Trophoblast cell (in vitro differentiated cells and primary cell): Measurements from ENCODE around the gene PMM1.
"Not testable (repeated sequence)": the region's sequence is repeated elsewhere in the genome, so short reads cannot be mapped to it uniquely, and the experiment has no call there.

Experiments
- DNase-seq, 2 donors: peaks; one replicate each; pipeline ENCODE4 v3.0.0-alpha.2; 2016
- H2AFZ ChIP-seq: 2 replicates; pipeline ENCODE4 v1.6.1; 2013; ENCODE audit warnings: low read length, moderate library complexity, mild to moderate bottlenecking; ENCODE audit not compliant: insufficient read depth, poor library complexity
- H2AK5ac ChIP-seq: 2 replicates; pipeline ENCODE4 v1.6.1; 2013; ENCODE audit warnings: mild to moderate bottlenecking, low read length
- H2BK120ac ChIP-seq: 2 replicates; pipeline ENCODE4 v1.6.1; 2013; ENCODE audit warnings: low read length, mild to moderate bottlenecking, moderate library complexity; ENCODE audit not compliant: insufficient read depth, poor library complexity
- H2BK12ac ChIP-seq: 2 replicates; pipeline ENCODE4 v1.6.1; 2013; ENCODE audit warnings: mild to moderate bottlenecking, low read length, moderate library complexity
- H2BK5ac ChIP-seq: 2 replicates; pipeline ENCODE4 v1.6.1; 2013; ENCODE audit warnings: low read length, low read depth, moderate library complexity, mild to moderate bottlenecking; ENCODE audit not compliant: poor library complexity
- H3K14ac ChIP-seq: 2 replicates; pipeline ENCODE4 v1.6.1; 2013; ENCODE audit warnings: mild to moderate bottlenecking, low read length
- H3K18ac ChIP-seq: 2 replicates; pipeline ENCODE4 v1.6.1; 2013; ENCODE audit warnings: mild to moderate bottlenecking, low read length
- H3K23ac ChIP-seq: 2 replicates; pipeline ENCODE4 v1.6.1; 2013; ENCODE audit warnings: low read length
- H3K27ac ChIP-seq: 2 replicates; pipeline ENCODE4 v1.5.1; 2013; ENCODE audit warnings: low read depth, mild to moderate bottlenecking, inconsistent platforms, low read length, moderate library complexity
- H3K27me3 ChIP-seq: 2 replicates; pipeline ENCODE4 v1.6.1; 2013; ENCODE audit warnings: inconsistent platforms, mild to moderate bottlenecking, low read length, moderate library complexity; ENCODE audit not compliant: insufficient read depth
- H3K36me3 ChIP-seq, 2 experiments: 1 replicate in 1 of 2; 2 replicates in 1 of 2; pipeline ENCODE4 v1.6.1; 2013; ENCODE audit warnings: low read length in 2 of 2, mild to moderate bottlenecking in 2 of 2, moderate library complexity in 1 of 2; ENCODE audit not compliant: insufficient read depth in 2 of 2, control insufficient read depth in 1 of 2
- H3K4ac ChIP-seq: 2 replicates; pipeline ENCODE4 v1.6.1; 2013; ENCODE audit warnings: low read depth, mild to moderate bottlenecking, low read length, moderate library complexity
- H3K4me1 ChIP-seq, 2 experiments: 1 replicate in 1 of 2; 2 replicates in 1 of 2; pipeline ENCODE4 v1.6.1; 2013; ENCODE audit warnings: low read length in 2 of 2, mild to moderate bottlenecking in 2 of 2, moderate library complexity in 1 of 2; ENCODE audit not compliant: insufficient read depth in 2 of 2, control insufficient read depth in 1 of 2
- H3K4me2 ChIP-seq: 2 replicates; pipeline ENCODE4 v1.6.1; 2013; ENCODE audit warnings: inconsistent platforms, mild to moderate bottlenecking, low read length, moderate library complexity
- H3K4me3 ChIP-seq: 2 replicates; pipeline ENCODE4 v1.5.1; 2013; ENCODE audit warnings: mild to moderate bottlenecking, low read depth, low read length, inconsistent platforms
- H3K79me1 ChIP-seq: one replicate; pipeline ENCODE4 v1.6.1; 2013; ENCODE audit warnings: low read length
- H3K79me2 ChIP-seq: 2 replicates; pipeline ENCODE4 v1.6.1; 2013; ENCODE audit warnings: low read length, mild to moderate bottlenecking; ENCODE audit not compliant: control insufficient read depth, insufficient read depth, poor library complexity
- H3K9ac ChIP-seq: 2 replicates; pipeline ENCODE4 v1.6.1; 2013; ENCODE audit warnings: mild to moderate bottlenecking, low read length
- H3K9me3 ChIP-seq: 2 replicates; pipeline ENCODE4 v1.6.1; 2013; ENCODE audit warnings: low read depth, mild to moderate bottlenecking, control low read depth, inconsistent platforms, low read length; ENCODE audit not compliant: insufficient read depth
- H4K12ac ChIP-seq: 2 replicates; pipeline ENCODE4 v1.6.1; 2013; ENCODE audit warnings: low read depth, mild to moderate bottlenecking, low read length, moderate library complexity
- H4K8ac ChIP-seq: 2 replicates; pipeline ENCODE4 v1.6.1; 2013; ENCODE audit warnings: low read depth, mild to moderate bottlenecking, low read length, moderate library complexity
- H4K91ac ChIP-seq: one replicate; pipeline ENCODE4 v1.6.1; 2013; ENCODE audit warnings: low read depth, mild to moderate bottlenecking, low read length, moderate library complexity
- WGBS: extraction: QIAGEN DNeasy Blood & Tissue Kit; methylation state at CpG from one replicate; pipeline ENCODE4 v1.1.7; 2013; ENCODE audit warnings: missing lambda C conversion rate; ENCODE audit not compliant: insufficient read length, insufficient coverage; ENCODE audit errors: extremely low coverage; 5-methylcytosine and 5-hydroxymethylcytosine counted together

Gene PMM1

DNA sequence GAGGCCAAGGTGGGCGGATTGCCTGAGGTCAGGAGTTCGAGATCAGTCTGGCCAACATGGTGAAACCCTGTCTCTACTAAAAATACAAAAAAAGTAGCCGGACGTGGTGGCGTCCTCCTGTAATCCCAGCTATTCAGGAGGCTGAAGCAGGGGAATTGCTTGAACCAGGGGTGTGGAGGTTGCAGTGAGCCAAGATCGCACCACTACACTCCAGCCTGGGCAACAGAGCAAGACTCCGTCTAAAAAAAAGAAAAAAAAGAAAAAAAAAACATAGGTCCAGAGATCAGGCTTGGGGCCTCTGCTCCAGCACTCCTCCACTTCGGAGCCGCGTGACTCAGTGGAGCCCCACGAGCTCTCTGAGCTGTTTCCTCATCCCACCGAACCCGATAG, 31.4 kb downstream of the PMM1 start:
- H3K18ac ChIP-seq, H2AFZ ChIP-seq, H3K27ac ChIP-seq, H2BK12ac ChIP-seq, H2BK120ac ChIP-seq, H3K4me3 ChIP-seq, H3K4me2 ChIP-seq, H3K14ac ChIP-seq, H4K12ac ChIP-seq, H3K9me3 ChIP-seq, H3K79me1 ChIP-seq, H2AK5ac ChIP-seq, H3K9ac ChIP-seq, H3K79me2 ChIP-seq, H4K91ac ChIP-seq, H2BK5ac ChIP-seq, DNase-seq, H3K23ac ChIP-seq, H4K8ac ChIP-seq, H3K4ac ChIP-seq, H3K36me3 ChIP-seq, H3K27me3 ChIP-seq: not testable (repeated sequence)
- WGBS: no CpG with 5 or more reads among the region's 13 CpGs
- peaks cover 21 to 30% of the 10 kb centered on the region in 2 experiments for H3K4me1 ChIP-seq

DNA sequence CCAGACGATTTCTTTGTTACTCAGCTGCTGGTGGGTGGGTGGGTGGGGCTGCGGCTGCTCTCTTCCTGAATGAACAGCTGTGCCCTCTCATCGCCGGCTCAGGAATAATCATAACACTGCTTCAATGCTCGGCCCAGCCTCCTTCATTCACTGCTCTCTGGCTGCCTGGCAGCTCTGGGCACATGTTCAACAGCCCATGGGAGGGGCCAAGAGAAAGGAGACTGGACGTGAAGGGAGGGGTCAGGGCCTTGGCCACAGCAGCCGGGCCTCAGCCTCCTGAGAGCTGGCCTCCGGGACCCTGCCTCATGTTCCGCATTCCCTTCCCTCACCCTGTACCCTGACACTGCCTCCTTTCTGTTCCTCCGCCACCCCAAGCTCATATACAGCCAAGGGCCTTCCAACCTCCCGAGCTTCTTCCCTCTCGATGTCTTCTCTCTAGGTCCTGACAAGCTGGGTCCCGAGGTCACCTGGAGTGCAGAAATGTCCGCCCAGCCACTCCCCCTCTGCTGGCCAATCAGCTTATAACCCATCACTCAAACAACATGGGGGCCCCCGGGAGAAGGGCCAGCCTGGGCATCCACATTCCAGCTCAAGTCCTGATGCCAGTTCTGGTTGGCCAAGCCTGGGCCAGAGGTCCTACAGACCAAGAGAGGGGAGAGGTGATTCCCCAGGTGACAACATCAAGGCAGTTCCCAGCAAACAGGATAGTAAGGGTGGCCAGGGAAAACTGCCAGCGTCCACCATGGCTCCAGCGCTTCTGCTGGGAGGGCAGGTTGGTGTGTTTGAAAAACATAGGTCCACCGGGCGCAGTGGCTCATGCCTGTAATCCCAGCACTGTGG, 32.0 kb downstream of the PMM1 start:
- Histone ChIP-seq H3K14ac (no peak overlapping the region), H2AFZ (no peak overlapping the region), H4K12ac (no peak overlapping the region), H2BK5ac (no peak overlapping the region), H3K9ac (no peak overlapping the region), H3K27ac (no peak overlapping the region), H3K9me3 (no peaks in the 10 kb centered on the region), H2AK5ac (peak overlapping the region; percentile 44), H3K36me3 (no peaks in the 10 kb centered on the region), H3K79me2 (peaks cover 2% of the 10 kb centered on the region), H2BK120ac (no peak overlapping the region), H3K18ac (no peak overlapping the region), H3K4me2 (no peak overlapping the region), H3K79me1 (peaks cover 6% of the 10 kb centered on the region), H3K4me3 (no peak overlapping the region), H2BK12ac (peak overlapping the region; percentile 5), H3K27me3 (no peaks in the 10 kb centered on the region), H3K23ac (no peak overlapping the region), H3K4me1 (peaks cover 14 to 24% of the 10 kb centered on the region in 2 experiments), H3K4ac (no peak overlapping the region), H4K91ac (no peak overlapping the region), H4K8ac (no peak overlapping the region)
- DNase-seq: no peak
- WGBS: no CpG with 5 or more reads among the region's 19 CpGs

DNA sequence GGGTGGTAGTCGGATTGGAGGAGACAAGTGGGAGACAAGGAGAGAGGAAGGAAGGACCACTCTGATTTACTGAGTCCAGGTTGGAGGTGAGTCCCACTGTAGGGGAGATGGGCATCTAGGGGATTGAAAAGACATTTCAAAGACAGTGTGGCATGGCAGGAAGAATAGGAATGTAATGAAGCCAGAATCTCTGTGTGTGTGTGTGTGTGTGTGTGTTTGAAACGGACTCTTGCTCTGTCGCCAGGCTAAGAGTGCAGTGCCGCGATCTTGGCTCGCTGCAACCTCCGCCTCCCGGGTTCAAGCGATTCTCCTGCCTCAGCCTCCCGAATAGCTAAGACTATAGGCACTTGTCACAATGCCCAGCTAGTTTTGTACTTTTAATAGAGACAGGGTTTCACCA, 33.1 kb downstream of the PMM1 start:
- Histone ChIP-seq H3K27me3 (no peaks in the 10 kb centered on the region), H3K9ac (no peak overlapping the region), H3K79me1 (peaks cover 3% of the 10 kb centered on the region), H3K4me3 (no peak overlapping the region), H3K27ac (no peak overlapping the region), H4K12ac (no peak overlapping the region), H3K9me3 (no peaks in the 10 kb centered on the region), H3K23ac (no peak overlapping the region), H3K4me1 (peaks cover 7 to 16% of the 10 kb centered on the region in 2 experiments), H2BK120ac (no peak overlapping the region), H2AFZ (no peak overlapping the region), H3K4me2 (no peak overlapping the region), H2BK5ac (no peak overlapping the region), H3K79me2 (peaks cover under 1% of the 10 kb centered on the region), H3K18ac (no peak overlapping the region), H3K36me3 (no peaks in the 10 kb centered on the region), H4K8ac (no peak overlapping the region), H2BK12ac (no peak overlapping the region), H3K4ac (no peak overlapping the region), H2AK5ac (no peak overlapping the region), H3K14ac (no peak overlapping the region), H4K91ac (no peak overlapping the region)
- WGBS: no CpG with 5 or more reads among the region's 10 CpGs
- DNase-seq: no peak

DNA sequence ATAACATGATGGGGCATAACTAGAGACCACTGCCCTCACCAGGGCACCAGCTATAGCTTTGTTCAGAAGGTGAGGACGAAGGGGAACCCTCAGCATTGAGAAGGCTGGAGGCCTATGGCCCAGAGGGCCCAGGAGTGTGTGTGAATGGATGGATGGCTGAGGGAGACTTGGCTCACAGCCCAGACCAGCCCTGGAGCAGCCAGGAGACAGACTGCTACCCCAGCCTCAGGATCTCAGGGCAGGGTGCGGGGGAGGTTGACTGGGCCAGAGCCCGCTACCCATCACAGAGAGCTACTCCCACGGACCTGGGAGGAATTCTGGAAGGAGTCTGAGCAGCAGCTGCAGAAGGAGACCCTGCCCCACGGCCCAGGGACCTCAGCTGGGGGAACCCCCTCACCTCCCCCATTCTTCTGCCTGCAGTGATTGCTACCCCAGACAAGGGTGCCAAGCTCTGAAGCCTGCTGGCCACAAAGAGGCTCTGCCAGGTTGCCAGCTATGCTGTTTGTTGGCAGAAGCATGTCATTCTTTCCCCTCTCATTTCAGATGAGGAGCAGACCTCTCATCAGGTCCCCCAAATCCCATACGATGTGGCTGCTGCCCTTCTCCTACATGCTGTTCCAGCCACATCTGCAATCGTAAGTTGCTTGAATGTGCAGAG, 34.2 kb downstream of the PMM1 start:
- Histone ChIP-seq H3K9ac (no peak overlapping the region), H3K9me3 (no peaks in the 10 kb centered on the region), H3K23ac (no peak overlapping the region), H3K18ac (no peak overlapping the region), H3K27ac (no peak overlapping the region), H4K8ac (no peak overlapping the region), H3K79me2 (no peaks in the 10 kb centered on the region), H3K79me1 (no peaks in the 10 kb centered on the region), H3K4me3 (no peak overlapping the region), H2AFZ (no peak overlapping the region), H3K4ac (no peak overlapping the region), H3K4me1 (peaks cover 0 to 6% of the 10 kb centered on the region in 2 experiments), H2BK120ac (no peak overlapping the region), H2AK5ac (no peak overlapping the region), H4K12ac (no peak overlapping the region), H3K36me3 (no peaks in the 10 kb centered on the region), H3K27me3 (no peaks in the 10 kb centered on the region), H4K91ac (no peak overlapping the region), H3K14ac (no peak overlapping the region), H2BK5ac (no peak overlapping the region), H3K4me2 (no peak overlapping the region), H2BK12ac (no peak overlapping the region)
- no CpG with 5 or more reads among the region's 7 CpGs for WGBS
- no peak for DNase-seq
